SIG-M5 treated with dmso at 0.1 percent for 504 hours (cell line): ENCODE measurements around the gene DENND4A.

ENCODE experiments used
- DNase-seq: peaks from one replicate; lab custom pipeline; 2025; ENCODE audit not compliant: unreplicated experiment; lab: John Stamatoyannopoulos, UW

The DENND4A gene

GRCh38 chr15:65792138-65792987 is at the start of gene DENND4A:
Gene DENND4A (minus strand): TSS chr15:65792293. CDS start chr15:65756450, 35,843 bp downstream.
- peak; percentile 96 for DNase-seq

DNA sequence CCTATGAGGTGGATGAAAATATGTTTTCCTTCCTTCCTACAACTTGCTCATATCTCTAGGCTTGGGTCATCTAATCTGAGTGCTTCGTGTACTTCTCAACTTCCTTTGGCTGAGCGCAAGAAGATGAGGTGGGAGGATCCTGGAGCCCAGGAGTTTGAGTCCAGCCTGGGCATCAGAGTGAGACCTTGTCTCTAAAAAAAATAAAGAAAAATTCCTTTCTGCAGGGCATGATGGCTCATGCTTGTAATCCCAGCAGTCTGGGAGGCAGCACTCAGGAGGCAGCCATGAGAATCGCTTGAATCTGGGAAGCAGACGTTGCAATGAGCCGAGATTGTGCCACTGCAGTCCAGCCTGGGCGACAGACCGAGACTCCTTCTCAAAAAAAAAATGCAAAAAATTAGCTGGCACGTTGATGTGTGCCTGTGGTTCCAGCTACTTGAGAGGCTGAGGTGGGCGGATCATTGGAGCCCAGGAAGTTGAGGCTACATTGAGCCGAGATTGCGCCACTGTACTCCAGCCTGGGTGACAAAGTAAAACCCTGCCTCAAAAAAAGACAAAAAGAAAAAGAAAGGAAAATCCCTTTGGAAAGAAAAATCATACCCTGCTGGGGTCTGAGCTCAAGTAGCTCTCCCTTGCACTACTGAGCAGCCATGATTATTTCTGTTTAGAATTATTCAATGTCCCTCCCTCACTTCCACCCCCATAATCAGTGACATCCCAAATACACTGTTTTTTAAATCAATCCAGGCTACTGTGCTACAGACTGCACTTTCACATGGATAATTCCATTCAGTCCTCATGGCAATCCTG is 49.2 kb upstream of the DENND4A start:
- DNase-seq: peak; percentile 36

DNA sequence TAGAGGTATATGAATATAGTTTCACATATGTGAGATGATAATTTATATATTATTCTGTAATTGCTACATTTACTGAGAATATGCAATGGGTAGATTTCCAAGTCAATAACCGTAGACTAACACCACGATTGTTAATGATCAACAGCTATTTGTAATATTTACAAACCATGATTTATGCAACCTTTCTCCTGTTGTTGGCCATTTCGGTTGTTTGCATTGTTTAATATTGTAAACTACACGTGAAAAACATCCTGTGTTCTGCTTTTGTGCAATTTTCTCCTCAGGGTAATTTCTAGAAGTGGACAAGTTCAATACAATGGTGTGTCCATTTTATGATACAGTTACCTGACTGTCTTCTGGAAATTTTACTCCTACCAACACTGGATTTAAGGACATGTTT is 47.9 kb upstream of the DENND4A start:
- DNase-seq: no peak

- no peak for DNase-seq
Measured at GRCh38 chr15:65839354-65839901, 47.3 kb upstream of the DENND4A start.

DNA sequence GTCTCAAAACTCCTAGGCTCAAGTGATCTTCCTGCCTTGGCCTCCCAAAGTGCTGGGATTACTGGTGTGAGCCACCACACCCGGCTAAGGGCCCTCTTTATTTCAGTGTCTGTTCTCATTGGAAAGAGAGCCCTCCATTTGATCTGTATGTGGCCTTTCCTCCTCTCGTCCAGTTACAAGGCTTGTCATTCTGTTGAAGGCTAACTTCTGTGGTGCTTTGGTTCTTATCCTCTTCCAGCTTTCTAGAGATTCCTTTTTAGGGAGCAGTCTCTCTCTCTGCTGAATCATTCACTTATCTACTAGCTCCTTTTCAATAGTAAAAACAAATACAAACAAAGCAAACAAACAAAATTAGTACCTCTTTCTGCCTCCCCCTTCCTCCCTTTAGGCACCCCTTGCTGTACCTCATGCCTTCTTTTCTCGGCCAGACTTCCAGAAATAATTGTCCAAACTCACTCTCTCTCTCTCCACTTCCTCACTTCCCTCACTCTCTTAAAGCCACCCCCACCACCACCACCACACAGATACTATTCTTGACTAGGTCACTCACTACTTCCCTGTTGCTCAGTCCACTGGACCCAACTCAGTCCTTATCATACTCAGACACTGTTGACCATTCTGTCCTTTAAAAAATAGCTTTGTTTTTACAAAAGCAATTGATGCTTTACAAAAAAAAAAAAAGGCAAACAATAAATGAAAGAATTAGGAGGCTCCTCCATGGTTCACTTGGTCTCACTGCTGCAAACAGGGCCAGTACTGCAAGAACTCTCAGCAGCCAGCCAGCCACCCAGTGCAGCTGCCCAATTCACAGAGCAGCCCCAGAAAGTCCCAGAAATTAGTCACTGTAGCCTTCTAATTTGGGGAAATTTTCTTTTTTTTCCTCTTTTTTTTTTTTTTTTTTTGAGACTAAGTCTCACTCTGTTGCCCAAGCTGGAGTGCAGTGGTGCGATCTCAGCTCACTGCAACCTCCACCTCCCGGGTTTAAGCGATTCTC is 45.5 kb upstream of the DENND4A start:
- DNase-seq: peak; percentile 44

- DNase-seq: no peak
Measured at GRCh38 chr15:65836665-65837064, 44.6 kb upstream of the DENND4A start.

GRCh38 chr15:65835447-65835846 is 43.4 kb upstream of the DENND4A start:
- DNase-seq: no peak

DNA sequence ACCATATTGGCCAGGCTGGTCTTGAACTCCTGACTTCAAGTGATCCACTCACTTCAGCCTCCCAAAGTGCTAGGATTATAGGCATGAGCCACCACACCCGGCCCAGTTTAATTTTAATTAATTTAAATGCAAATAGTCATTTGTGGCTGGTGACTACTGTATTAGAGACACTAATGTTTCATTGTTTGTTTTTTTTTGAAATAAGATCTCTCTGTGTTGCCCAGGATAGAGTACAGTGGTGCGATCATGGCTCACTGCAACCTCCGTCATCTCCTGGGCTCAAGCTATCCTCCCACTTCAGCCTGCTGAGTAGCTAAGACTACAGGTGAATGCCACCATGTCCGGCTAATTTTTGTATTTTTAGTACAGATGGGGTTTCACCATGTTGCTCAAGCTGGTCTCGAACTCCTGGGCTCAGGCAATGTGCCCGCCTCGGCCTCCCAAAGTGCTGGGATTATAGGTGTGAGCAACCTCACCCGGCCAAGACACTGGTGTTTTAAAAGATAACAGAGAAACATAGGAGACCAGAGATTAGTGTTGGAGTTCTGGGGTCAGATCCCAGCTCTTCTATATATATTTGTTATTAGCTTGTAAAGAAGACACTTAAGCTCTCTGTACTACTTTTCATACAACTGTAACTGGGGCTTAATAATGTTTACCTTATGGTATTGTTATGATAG is 42.6 kb upstream of the DENND4A start:
- no peak for DNase-seq

DNA sequence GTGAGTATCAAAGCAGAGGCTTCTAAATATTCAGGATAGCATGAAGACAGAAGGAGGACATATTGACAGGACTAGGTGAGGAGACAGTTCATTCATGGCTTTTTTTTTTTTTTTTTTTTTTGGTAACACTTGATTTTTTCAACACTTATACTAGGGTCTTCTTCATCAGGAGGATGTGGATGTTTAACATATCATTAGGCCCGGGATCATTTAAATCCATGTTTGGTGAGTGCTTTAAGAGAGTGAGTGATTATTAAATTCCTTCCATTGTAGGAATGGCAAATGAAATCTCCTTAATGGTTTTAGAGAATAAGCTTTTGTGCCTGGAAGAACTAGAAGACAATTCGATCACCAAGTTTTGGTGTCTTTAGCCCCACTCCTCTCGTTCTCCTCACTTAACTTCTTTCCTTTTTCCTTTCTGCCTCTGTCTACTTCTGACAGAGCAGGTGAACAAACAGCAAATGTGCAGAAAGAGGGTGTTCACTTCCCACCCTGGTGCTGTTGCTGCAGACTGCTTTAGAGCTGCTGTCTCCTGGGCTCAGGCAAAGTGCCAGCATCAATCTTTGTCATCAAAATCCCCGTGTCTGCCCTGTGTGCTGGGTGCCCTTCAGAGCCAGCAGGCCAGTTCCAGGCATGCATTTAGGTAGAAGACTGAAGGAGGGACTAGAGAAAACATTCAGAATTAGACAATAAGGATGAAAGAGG is 41.6 kb upstream of the DENND4A start:
- no peak for DNase-seq

DNA sequence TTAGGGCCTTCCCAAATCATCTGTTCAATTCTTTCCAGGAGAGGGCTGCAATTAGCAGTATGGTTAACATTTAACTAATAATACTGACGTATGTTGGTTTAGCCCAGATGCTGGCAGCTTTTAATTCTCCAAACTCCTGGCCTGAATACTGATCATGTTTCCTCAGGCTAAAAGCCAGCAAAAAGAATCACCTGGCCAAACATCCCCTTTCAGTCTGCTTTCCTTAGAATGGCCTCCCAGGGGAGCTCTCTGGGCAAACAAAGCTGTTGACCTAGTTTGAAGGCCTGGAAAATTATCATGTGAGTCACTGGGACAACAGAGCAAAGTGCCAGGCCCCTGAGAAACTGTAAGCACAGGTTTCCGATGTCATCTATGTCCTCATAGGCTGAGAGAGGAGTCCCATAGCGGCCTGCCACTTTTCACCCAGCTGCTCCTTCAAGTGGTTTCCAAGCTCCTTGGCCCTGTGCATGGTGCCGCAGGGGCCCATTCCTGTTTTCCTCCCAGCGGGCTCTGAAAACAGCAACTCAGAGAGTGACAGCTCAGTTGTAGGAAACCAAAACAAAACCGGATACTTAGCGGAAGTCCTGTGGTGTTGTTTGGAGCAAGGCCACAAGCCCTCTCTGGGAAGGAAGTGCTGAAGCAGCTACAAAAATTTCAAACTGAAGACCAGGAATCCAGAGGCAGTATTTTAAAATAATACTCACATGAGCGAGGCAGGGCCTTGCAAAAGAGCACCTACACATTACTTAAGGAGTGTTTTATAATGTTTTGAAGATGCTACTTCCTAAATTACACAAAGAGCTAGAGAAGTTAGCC is 40.7 kb upstream of the DENND4A start:
- peak; percentile 95 for DNase-seq

- DNase-seq: peak; percentile 29
Measured at GRCh38 chr15:65829130-65829764, 37.2 kb upstream of the DENND4A start.

DNA sequence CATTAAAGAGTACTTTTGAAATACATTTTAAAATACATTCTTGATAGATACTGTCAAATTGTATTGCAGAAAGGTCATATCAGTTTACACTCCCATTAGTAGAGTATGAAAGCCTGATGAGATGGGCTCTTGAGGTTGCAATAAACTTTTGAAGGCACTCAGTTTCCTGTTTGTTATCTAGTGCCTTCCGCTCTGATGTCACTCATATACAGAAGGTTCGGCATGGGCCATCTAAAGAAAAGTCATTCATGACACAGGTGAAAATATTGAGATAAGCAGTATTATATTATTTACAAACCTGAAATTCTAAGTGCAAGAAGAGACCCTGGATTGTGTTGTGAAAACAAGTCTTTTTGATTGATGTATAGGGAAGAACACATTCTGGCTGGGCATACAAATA is 36.5 kb upstream of the DENND4A start:
- no peak for DNase-seq

DNA sequence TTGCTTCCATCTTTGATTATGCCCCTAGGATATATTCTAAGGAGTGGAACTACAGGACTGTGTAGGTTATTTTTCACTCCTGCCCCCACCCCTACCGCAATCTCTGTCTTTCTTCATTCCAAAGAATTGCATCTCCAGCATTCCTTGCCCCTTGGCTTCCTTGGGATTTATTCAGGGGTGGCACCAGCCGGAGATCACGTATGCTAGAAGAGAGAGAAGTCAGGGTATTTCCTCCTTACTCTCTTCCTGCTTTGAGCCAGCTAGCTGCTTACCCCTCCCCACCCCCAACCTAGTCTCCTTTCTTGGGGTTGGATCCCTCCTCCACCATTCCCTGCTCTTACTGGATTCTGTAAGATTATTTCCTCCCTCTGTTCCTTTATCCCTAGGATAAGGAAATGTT is 35.0 kb upstream of the DENND4A start:
- no peak for DNase-seq

GRCh38 chr15:65824941-65825544 is 33.0 kb upstream of the DENND4A start:
- DNase-seq: no peak

GRCh38 chr15:65824031-65824743 is 32.1 kb upstream of the DENND4A start:
- peak; percentile 48 for DNase-seq

DNA sequence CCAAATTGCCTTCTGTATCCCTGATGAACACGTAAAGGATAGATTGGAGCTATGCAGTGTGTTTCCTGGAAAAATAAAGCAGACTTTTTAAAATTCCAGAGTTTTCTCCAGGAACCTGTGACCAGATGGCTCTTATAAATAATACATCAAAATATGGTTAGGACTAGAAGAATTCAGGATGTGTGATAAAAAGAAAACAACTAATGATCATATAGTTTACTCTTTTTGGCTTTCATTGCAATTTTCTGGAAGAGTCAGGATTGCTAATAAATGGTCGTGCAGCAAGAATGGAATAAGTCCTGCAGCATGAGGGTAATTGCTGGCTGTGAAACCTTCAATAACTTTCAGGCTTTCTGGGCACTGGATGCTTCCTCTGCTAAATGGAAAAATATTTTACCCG is 30.2 kb upstream of the DENND4A start:
- DNase-seq: no peak

GRCh38 chr15:65821070-65821469 is 29.0 kb upstream of the DENND4A start:
- DNase-seq: no peak
